Glomerular visceral epithelial cell (primary cell): ENCODE results near the gene PRR16.
"Not testable (repeated sequence)": the region's sequence is repeated elsewhere in the genome, so short reads cannot be mapped to it uniquely, and the experiment has no call there.

ENCODE experiments used
- DNase-seq: peaks from one replicate; pipeline ENCODE4 v3.0.0-alpha.2; 2016; ENCODE audit errors: extremely low spot score

The PRR16 gene

GRCh38 chr5:120463991-120464626 is at the start of gene PRR16:
PRR16 (plus strand) TSS chr5:120464300.
- peak; percentile 78 for DNase-seq

GRCh38 chr5:120415985-120416384 is 48.1 kb upstream of the PRR16 start:
- DNase-seq: peak; percentile 40

DNA sequence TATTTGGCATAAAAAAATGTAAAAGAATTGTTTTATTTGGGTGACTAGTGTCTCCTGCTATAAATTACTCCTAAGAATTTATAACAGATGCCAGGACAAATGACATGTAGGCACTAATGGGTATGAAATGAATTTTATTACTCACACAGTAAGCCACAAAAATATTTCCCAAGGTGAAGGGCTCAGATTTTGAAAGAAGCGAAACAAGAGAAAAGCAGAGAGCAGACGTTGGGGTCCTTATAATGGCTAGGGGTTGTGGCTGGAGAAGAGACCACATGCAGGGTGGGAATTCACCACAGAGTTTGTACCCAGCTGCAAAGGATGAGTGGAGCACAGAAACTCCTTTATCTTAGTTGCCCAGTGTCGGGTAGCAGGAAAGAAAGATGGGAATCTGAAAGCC is 45.0 kb upstream of the PRR16 start:
- peak; percentile 32 for DNase-seq

DNA sequence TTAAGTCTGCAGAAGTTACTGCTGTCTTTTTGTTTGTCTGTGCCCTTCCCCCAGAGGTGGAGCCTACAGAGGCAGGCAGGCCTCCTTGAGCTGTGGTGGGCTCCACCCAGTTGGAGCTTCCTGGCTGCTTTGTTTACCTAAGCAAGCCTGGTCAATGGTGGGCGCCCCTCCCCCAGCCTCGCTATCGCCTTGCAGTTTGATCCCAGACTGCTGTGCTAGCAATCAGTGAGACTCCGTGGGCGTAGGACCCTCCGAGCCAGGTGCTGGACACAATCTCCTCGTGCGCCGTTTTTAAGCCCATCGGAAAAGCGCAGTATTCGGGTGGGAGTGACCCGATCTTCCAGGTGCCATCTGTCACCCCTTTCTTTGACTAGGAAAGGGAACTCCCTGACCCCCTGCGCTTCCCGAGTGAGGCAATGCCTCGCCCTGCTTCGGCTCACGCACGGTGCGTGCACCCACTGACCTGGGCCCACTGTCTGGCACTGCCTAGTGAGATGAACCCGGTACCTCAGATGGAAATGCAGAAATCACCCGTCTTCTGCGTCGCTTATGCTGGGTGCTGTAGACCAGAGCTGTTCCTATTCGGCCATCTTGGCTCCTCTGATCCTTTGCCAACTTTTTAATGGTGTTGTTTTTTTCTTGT is 37.3 kb upstream of the PRR16 start:
- not testable (repeated sequence) for DNase-seq

DNA sequence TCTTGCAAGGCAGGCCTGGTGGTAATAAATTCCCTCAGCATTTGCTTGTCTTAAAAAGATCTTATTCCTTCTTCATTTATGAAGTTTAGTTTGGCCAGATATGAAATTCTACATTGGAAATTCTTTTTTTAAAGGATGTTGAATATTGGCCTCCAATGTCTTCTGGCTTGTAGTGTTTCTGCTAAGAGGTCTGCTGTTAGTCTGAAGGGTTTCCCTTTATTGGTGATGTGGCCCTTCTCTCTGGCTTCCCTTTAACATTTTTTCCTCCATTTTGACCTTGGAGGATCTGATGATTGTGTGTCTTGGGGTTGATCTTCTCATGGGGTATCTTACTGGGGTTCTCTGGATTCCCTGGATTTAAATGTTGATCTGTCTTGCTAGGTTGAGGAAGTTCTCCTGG is 33.5 kb upstream of the PRR16 start:
- no peak for DNase-seq

DNA sequence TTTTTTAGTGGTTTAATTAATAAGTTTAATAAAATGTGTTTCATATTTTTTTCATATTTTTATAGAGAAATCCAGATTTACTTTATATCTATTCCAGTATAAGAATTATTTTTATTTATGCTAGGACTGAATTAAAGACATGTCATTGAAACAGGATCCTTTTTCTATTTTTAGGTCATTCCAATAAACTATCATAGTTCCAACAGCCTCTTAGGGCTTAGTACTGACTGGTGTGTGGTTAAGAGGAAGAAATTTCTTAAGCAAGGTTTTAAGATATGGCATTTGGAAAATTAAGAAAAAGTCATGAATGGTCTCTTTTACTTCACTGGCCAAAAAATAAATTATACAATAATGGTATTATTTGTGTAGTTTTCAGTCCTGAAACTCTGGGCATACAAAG is 31.2 kb upstream of the PRR16 start:
- no peak for DNase-seq

DNA sequence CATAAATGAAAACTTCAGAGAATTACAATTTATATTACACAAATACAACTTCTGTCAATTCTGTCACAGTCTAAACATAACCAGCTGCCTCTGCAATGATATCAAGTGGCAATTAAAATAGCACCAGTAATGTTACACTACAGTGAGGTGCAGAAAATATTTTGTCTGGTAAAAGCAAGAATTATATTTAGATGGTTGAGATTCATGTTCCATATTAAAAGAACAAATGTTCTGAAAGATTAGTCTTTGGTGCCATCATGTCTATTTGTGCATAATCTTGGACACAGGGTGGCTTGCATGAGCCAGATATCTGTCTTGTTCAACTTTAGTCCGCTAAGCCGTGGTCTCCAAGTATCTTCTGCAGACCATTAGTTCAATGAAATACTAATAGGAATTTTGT is 29.0 kb upstream of the PRR16 start:
- DNase-seq: no peak

DNA sequence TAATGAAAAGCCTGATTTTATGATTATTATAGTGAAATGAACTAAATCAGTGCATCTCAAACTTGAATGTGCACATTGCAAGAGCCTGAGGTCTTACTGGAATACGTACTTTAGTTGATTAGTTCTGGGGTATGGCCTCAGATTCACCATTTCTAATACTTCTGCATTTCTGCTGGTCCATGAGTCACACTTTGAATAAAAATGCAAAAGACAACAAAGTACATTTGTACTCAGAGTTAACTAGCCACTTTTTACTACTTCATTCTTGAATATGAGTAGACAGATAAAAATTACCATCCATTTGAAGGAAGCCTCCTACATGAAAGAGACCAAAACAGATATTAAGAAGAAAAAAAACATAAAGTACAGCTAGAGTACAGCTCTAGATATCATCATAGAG is 27.1 kb upstream of the PRR16 start:
- DNase-seq: no peak

GRCh38 chr5:120442694-120443093 is 21.4 kb upstream of the PRR16 start:
- DNase-seq: no peak

GRCh38 chr5:120443607-120444006 is 20.5 kb upstream of the PRR16 start:
- DNase-seq: no peak

- DNase-seq: peak; percentile 10
Measured at GRCh38 chr5:120446068-120446492, 18.0 kb upstream of the PRR16 start.

- no peak for DNase-seq
Measured at GRCh38 chr5:120446901-120447300, 17.2 kb upstream of the PRR16 start.

GRCh38 chr5:120447706-120448239 is 16.3 kb upstream of the PRR16 start:
- DNase-seq: peak; percentile 40

GRCh38 chr5:120449501-120449900 is 14.6 kb upstream of the PRR16 start:
- DNase-seq: peak; percentile 14

DNA sequence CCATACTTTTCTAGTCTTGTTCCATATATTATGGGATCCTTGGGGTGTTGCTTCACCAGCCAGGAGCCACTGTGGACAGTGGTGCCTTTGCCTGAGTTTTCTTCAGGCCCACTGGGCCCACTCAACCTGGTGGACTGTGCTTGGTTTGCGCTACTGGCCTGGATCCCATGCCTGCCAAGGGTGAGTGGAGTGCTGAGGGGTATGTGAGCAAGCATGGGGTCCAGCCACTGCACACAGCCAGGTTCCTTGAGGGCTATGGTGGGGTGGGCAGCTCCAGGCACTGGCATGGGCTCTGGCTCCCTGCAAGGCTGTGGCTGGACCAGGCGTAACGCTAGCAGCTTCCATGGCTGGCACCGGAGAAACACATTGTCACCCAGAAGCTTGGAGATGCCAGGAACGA is 13.2 kb upstream of the PRR16 start:
- DNase-seq: no peak

GRCh38 chr5:120451445-120451844 is 12.7 kb upstream of the PRR16 start:
- DNase-seq: no peak

DNA sequence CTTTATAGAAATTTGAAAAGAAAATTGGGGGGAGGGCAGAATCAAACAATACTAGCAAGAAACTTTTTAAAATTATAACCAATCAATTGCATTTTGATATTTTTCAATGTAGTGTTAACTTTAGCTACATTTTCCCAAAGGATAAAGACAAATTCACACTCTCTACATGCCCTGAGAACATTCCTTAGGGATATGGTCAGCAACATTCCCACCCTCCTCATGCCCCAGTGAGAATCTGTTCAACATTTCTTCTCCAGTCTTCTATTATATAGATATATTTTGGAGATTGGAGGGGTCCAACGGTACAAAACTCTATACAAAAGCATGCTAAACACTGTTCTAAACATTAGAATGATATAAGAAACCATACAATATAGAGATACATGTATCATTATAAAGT is 11.6 kb upstream of the PRR16 start:
- DNase-seq: no peak

- peak; percentile 66 for DNase-seq
Measured at GRCh38 chr5:120454094-120454798, 9.9 kb upstream of the PRR16 start.

DNA sequence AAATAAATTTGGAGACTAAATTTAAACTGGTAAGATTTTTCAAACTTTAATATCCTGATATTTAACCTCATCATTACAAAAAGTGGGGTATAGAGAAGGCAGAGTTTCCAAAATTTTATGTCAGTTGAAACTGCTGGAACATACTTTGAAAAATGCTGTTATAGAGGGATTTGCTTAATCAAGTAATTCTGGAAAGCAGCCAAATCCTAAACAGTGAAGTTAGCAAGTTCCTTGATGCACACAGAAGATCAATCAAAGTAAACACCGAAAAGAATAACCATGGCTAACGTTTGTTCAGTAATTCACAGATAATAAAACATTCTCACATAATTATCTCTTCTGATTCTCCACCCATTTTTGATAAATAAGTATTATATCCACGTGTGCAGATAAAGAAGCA is 8.1 kb upstream of the PRR16 start:
- DNase-seq: no peak

GRCh38 chr5:120457839-120458507 is 6.1 kb upstream of the PRR16 start:
- DNase-seq: peak; percentile 56

- not testable (repeated sequence) for DNase-seq
Measured at GRCh38 chr5:120458508-120458847, 5.6 kb upstream of the PRR16 start.

GRCh38 chr5:120461251-120461650 is 2.8 kb upstream of the PRR16 start:
- no peak for DNase-seq
